Breast epithelium (tissue), 3 donors: ENCODE measurements around the gene BID.

ENCODE experiments used
- POLR2A ChIP-seq: fragments of 450-650 bp; IDR thresholded peaks from one replicate; pipeline ENCODE4 v1.6.1; 2016; ENCODE audit warnings: antibody characterized with exemption, mild to moderate bottlenecking, moderate library complexity
- POLR2AphosphoS5 ChIP-seq, 3 donors: sonication (generic); formaldehyde crosslinking; IDR thresholded peaks; one replicate each; pipeline ENCODE4 v1.6.1; 2017; ENCODE audit warnings: antibody characterized with exemption in 3 of 3
- TF ChIP-seq, protein P1 (sequence below), 3 donors: fragments of 450-650 bp; IDR thresholded peaks; one replicate each; pipeline ENCODE4 v1.5.1; 2016 to 2017; ENCODE audit warnings: antibody characterized with exemption in 3 of 3, mild to moderate bottlenecking in 3 of 3, moderate library complexity in 3 of 3

GRCh38 chr22:17694752-17695151 is 79.5 kb downstream of the BID start:
- TF ChIP-seq, protein P1, sequence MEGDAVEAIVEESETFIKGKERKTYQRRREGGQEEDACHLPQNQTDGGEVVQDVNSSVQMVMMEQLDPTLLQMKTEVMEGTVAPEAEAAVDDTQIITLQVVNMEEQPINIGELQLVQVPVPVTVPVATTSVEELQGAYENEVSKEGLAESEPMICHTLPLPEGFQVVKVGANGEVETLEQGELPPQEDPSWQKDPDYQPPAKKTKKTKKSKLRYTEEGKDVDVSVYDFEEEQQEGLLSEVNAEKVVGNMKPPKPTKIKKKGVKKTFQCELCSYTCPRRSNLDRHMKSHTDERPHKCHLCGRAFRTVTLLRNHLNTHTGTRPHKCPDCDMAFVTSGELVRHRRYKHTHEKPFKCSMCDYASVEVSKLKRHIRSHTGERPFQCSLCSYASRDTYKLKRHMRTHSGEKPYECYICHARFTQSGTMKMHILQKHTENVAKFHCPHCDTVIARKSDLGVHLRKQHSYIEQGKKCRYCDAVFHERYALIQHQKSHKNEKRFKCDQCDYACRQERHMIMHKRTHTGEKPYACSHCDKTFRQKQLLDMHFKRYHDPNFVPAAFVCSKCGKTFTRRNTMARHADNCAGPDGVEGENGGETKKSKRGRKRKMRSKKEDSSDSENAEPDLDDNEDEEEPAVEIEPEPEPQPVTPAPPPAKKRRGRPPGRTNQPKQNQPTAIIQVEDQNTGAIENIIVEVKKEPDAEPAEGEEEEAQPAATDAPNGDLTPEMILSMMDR (IDR thresholded peaks at IDR 0.05): no peak
- TF ChIP-seq POLR2AphosphoS5 (IDR thresholded peaks at IDR 0.05) (no peak), POLR2A (no peak)
